NB4 (cell line): ENCODE measurements around the gene JPT1.

ENCODE experiments used
- CTCF ChIP-seq: IDR thresholded peaks from one replicate; pipeline ENCODE4 v1.5.1; 2012; ENCODE audit warnings: low read depth, low read length
- POLR2A ChIP-seq: IDR thresholded peaks from 2 replicates; pipeline ENCODE4 v1.6.1; 2011; ENCODE audit warnings: mild to moderate bottlenecking; ENCODE audit not compliant: insufficient read length; ENCODE audit errors: extremely low read depth

GRCh38 chr17:75142236-75142971, 11.9 kb downstream of the JPT1 start:
- TF ChIP-seq CTCF (no peak), POLR2A (no peak)
